Naive thymus-derived CD4-positive, alpha-beta T cell (primary cell): ENCODE data around the gene FFAR4. TPM values are rescaled to one million over a fixed set of nuclear protein-coding genes. Genes with fewer than 3 reads are reported as not detected.

Experiments
- ATAC-seq: fragments of 150-1000 bp; cut with Tn5 transposase; 2 replicates; pipeline ENCODE4 v1.10.0; 2021; ENCODE audit warnings: mild to moderate bottlenecking, moderate library complexity
- CTCF ChIA-PET: fragments of 350-600 bp; sonication (Branson Sonifier 250); formaldehyde crosslinking; loops from one replicate; lab custom pipeline; 2021; ENCODE audit warnings: antibody characterized with exemption; lab: Charles Lee
- POLR2A ChIA-PET: fragments of 350-600 bp; sonication (Branson Sonifier 250); formaldehyde crosslinking; loops from one replicate; lab custom pipeline; 2021; ENCODE audit warnings: antibody characterized with exemption, inconsistent platforms; lab: Charles Lee
- DNase-seq, 9 donors: peaks; one replicate each; pipeline versions ENCODE4 v3.0.0 to v3.0.0-alpha.2; 2020 to 2022; ENCODE audit warnings: mixed read lengths in 1 of 9
- H3K27ac ChIP-seq: one replicate; pipeline ENCODE4 v1.7.0; 2013; ENCODE audit warnings: mild to moderate bottlenecking, low read depth, low read length, moderate library complexity
- H3K27me3 ChIP-seq, 2 donors: one replicate each; pipeline ENCODE4 v1.7.0; 2013; ENCODE audit warnings: low read length in 2 of 2, mild to moderate bottlenecking in 2 of 2, moderate library complexity in 2 of 2; ENCODE audit not compliant: control insufficient read depth in 2 of 2, insufficient read depth in 2 of 2
- H3K36me3 ChIP-seq, 3 experiments: 1 replicate in 2 of 3; 2 replicates in 1 of 3; pipeline ENCODE4 v1.7.0; 2013; ENCODE audit warnings: low read length in 3 of 3, mild to moderate bottlenecking in 3 of 3, moderate library complexity in 1 of 3; ENCODE audit not compliant: insufficient read depth in 3 of 3, control insufficient read depth in 2 of 3
- H3K4me1 ChIP-seq, 2 donors: one replicate each; pipeline ENCODE4 v1.7.0; 2013; ENCODE audit warnings: low read length in 2 of 2, mild to moderate bottlenecking in 2 of 2, moderate library complexity in 1 of 2; ENCODE audit not compliant: control insufficient read depth in 2 of 2, insufficient read depth in 2 of 2
- H3K4me3 ChIP-seq: 2 replicates; pipeline ENCODE4 v1.7.0; 2013; ENCODE audit warnings: mild to moderate bottlenecking, low read length
- H3K9me3 ChIP-seq, 3 experiments: 1 replicate in 2 of 3; 2 replicates in 1 of 3; pipeline ENCODE4 v1.7.0; 2013; ENCODE audit warnings: low read length in 3 of 3; ENCODE audit not compliant: control insufficient read depth in 2 of 3
- H3K27ac Mint-ChIP-seq, 9 donors: one replicate each; pipeline ENCODE4 v1.8.0; 2020 to 2022; ENCODE audit warnings: mixed read lengths in 9 of 9, mild to moderate bottlenecking in 8 of 9, moderate library complexity in 5 of 9, inconsistent platforms in 2 of 9
- H3K27me3 Mint-ChIP-seq, 5 donors: one replicate each; pipeline ENCODE4 v1.8.0; 2021 to 2022; ENCODE audit warnings: mixed read lengths in 5 of 5, mild to moderate bottlenecking in 1 of 5
- H3K36me3 Mint-ChIP-seq, 5 donors: one replicate each; pipeline ENCODE4 v1.8.0; 2020 to 2022; ENCODE audit warnings: mixed read lengths in 5 of 5, mild to moderate bottlenecking in 3 of 5, inconsistent platforms in 1 of 5
- H3K4me1 Mint-ChIP-seq, 7 donors: one replicate each; pipeline ENCODE4 v1.8.0; 2020 to 2022; ENCODE audit warnings: mixed read lengths in 7 of 7, mild to moderate bottlenecking in 3 of 7, inconsistent platforms in 1 of 7
- H3K4me3 Mint-ChIP-seq, 10 donors: one replicate each; pipeline ENCODE4 v1.8.0; 2020 to 2022; ENCODE audit warnings: mild to moderate bottlenecking in 10 of 10, mixed read lengths in 10 of 10, moderate library complexity in 6 of 10, inconsistent platforms in 2 of 10
- H3K9me3 Mint-ChIP-seq, 11 donors: one replicate each; pipeline ENCODE4 v1.8.0; 2020 to 2022; ENCODE audit warnings: mixed read lengths in 11 of 11, mild to moderate bottlenecking in 4 of 11, inconsistent platforms in 1 of 11, moderate library complexity in 1 of 11
- intact Hi-C, 2 donors: fragments of 100-400 bp; cut with micrococcal nuclease; formaldehyde crosslinking; loops; one replicate each; pipeline ENCODE4 v1.15.1; 2023
- polyA plus RNA-seq, 2 donors: library from polyadenylated mRNA; unstranded; fragments of 300-500 nt; fragmentation: Illumina TruSeq; gene quantifications; one replicate each; pipeline ENCODE4 v1.2.3, GENCODE V29; 2021
- total RNA-seq, 6 experiments: library from RNA in 5 of 6; stranded (reverse) in 5 of 6; gene quantifications; 1 replicate in 5 of 6; 2 replicates in 1 of 6; pipeline ENCODE4 v1.2.3 and lab custom pipeline; 2021 to 2026

Gene FFAR4
- total and polyA plus RNA-seq, 7 experiments from 2014 or later = not detected

DNA sequence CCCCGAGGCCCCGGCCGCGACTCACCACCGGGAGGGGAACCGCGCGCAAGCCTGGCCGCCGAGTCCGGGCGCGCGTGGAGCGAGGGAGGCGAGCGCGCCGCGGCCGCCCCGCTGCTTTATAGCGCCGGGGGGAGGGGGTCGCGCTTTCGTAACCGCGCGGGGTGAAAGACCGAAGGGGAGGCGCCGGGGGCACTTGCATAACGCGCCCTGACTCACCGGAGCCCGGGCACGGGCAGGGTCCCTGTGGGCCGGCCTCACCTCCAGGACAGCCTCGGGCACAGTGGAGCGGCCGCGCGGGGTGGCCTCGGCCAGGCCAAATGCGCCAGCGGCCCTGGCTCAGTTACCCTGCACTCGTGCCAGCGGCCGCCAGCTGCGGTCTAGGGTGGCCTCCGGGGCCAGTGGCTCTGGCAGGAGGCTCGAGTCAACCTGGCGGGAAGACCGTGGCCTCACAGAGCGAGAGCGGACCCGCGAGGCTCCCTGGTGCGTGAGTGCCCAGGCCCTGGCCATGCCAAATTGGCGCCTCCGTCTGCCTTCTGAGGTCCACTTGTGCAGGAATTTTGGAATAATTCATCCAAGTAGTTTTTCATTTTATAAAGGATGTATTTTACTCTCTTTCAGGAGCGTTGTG is 34.8 kb downstream of the FFAR4 start, which contains the start of gene RBP4:
TSS of gene RBP4 (minus strand) at position 90 of the 628 bp plus-strand sequence. CDS start 207 bp downstream, outside the sequence.
- CTCF ChIA-PET = no interaction called here
- H3K27me3 ChIP-seq = no peaks in the 10 kb centered on the region
- POLR2A ChIA-PET = no interaction called here
- H3K36me3 ChIP-seq = no peaks in the 10 kb centered on the region
- no peaks in the 10 kb centered on the region for H3K4me1 ChIP-seq
- no peak within 1 kb of the TSS for H3K4me3 ChIP-seq
- intact Hi-C loops = no loop called here
- H3K36me3 Mint-ChIP-seq = no peaks in the 10 kb centered on the region
- peaks cover 40 to 64% (median 53%) of the 10 kb centered on the region in 5 donors for H3K27me3 Mint-ChIP-seq
- H3K9me3 Mint-ChIP-seq = peaks cover 0 to 4% (median 0%) of the 10 kb centered on the region in 11 donors
- no peaks in the 10 kb centered on the region for H3K9me3 ChIP-seq
- peak within 1 kb of the TSS in 1 of 10 donors; percentile 27 for H3K4me3 Mint-ChIP-seq
- H3K27ac Mint-ChIP-seq = no peak within 1 kb of the TSS
- H3K4me1 Mint-ChIP-seq = peaks cover 0 to 12% (median 3%) of the 10 kb centered on the region in 7 donors
- no peak for ATAC-seq
- DNase-seq = no peak
- no peak within 1 kb of the TSS for H3K27ac ChIP-seq

DNA sequence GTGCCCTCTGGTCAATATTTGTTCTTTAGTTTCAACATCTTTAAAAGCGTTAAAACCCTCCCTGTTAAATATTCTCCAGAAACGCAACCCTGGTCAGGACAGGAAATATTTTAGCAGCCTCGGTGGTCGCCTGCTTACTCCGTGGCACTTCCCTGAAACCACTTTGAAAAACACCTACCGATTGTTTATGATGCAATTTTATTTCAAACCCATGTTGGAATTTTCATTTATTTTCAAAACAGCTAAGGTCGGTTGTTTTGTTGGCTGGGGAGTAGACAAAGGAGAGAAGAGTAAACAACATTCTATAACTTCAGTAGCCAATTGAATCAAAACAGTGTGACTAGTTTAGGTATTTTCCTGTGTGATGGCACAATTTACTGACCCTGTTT is 35.3 kb downstream of the FFAR4 start:
- intact Hi-C loops = no loop called here
- CTCF ChIA-PET = no interaction called here
- Histone ChIP-seq H3K4me1 (no peaks in the 10 kb centered on the region), H3K27me3 (no peaks in the 10 kb centered on the region), H3K27ac (no peak overlapping the region), H3K9me3 (no peaks in the 10 kb centered on the region), H3K4me3 (no peak overlapping the region), H3K36me3 (no peaks in the 10 kb centered on the region)
- no peak overlapping the region for H3K27ac Mint-ChIP-seq
- H3K36me3 Mint-ChIP-seq = no peaks in the 10 kb centered on the region
- ATAC-seq (no peak), DNase-seq (no peak)
- H3K4me3 Mint-ChIP-seq = peak overlapping the region in 1 of 10 donors; percentile 27
- H3K27me3 Mint-ChIP-seq = peaks cover 40 to 69% (median 57%) of the 10 kb centered on the region in 5 donors
- POLR2A ChIA-PET = no interaction called here
- H3K4me1 Mint-ChIP-seq = peaks cover 0 to 12% (median 3%) of the 10 kb centered on the region in 7 donors
- peaks cover 0 to 9% (median 0%) of the 10 kb centered on the region in 11 donors for H3K9me3 Mint-ChIP-seq

DNA sequence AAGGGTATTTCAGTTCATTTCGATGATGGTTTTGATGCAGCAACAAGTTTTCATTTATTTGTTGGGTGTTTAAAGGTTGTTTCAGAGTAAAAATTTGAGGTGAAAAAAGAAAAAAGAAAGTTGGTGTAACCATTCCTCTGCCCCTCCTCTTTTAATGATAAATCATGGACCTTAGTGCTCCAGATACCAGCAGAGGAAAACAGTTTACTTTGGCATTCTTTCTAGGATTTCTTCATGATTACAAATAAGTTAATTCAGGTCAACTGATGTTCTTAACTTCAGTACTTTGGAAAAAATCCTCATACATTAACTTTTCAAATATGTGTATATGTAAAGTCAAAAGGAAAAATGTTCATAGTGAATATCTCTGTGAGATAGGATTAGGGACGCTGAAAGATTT is 36.6 kb downstream of the FFAR4 start:
- H3K27ac ChIP-seq = no peak overlapping the region
- ChIA-PET CTCF (no interaction called here), POLR2A (no interaction called here)
- H3K4me3 Mint-ChIP-seq = no peak overlapping the region
- DNase-seq (no peak), ATAC-seq (no peak)
- peaks cover 0 to 21% (median 4%) of the 10 kb centered on the region in 11 donors for H3K9me3 Mint-ChIP-seq
- H3K36me3 ChIP-seq = no peaks in the 10 kb centered on the region
- H3K4me1 ChIP-seq = no peaks in the 10 kb centered on the region
- no peaks in the 10 kb centered on the region for H3K36me3 Mint-ChIP-seq
- intact Hi-C loops = no loop called here
- H3K27me3 Mint-ChIP-seq = peaks cover 47 to 67% (median 59%) of the 10 kb centered on the region in 5 donors
- no peak overlapping the region for H3K27ac Mint-ChIP-seq
- no peaks in the 10 kb centered on the region for H3K27me3 ChIP-seq
- peaks cover 0 to 12% (median 3%) of the 10 kb centered on the region in 7 donors for H3K4me1 Mint-ChIP-seq
- H3K9me3 ChIP-seq = no peaks in the 10 kb centered on the region
- H3K4me3 ChIP-seq = no peak overlapping the region

DNA sequence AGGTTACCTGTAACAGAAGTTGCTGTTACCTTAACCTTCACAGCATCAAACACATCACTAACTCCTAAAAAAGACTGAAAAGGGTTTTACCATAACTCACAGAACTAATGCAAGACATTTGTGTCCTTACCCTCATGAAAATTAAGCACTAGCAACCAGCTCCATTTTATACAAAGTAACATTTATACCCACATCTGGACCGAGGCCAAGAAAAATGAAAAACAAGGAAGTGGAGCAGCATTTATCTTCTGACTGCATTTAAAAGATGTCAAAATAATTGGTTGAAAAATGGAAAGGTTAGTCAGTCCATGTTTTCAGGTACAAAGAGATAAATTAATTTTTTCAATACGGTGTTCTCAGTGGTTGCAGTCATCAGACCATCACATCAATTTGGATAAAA is 37.7 kb downstream of the FFAR4 start:
- peaks cover 0 to 12% (median 3%) of the 10 kb centered on the region in 7 donors for H3K4me1 Mint-ChIP-seq
- Histone ChIP-seq H3K27ac (no peak overlapping the region), H3K27me3 (no peaks in the 10 kb centered on the region), H3K4me1 (no peaks in the 10 kb centered on the region), H3K9me3 (no peaks in the 10 kb centered on the region), H3K36me3 (no peaks in the 10 kb centered on the region), H3K4me3 (no peak overlapping the region)
- CTCF ChIA-PET = no interaction called here
- POLR2A ChIA-PET = no interaction called here
- DNase-seq (no peak), ATAC-seq (no peak)
- peaks cover 0 to 31% (median 4%) of the 10 kb centered on the region in 11 donors for H3K9me3 Mint-ChIP-seq
- intact Hi-C loops = no loop called here
- H3K27ac Mint-ChIP-seq = no peak overlapping the region
- no peak overlapping the region for H3K4me3 Mint-ChIP-seq
- no peaks in the 10 kb centered on the region for H3K36me3 Mint-ChIP-seq
- peaks cover 51 to 68% (median 61%) of the 10 kb centered on the region in 5 donors for H3K27me3 Mint-ChIP-seq

DNA sequence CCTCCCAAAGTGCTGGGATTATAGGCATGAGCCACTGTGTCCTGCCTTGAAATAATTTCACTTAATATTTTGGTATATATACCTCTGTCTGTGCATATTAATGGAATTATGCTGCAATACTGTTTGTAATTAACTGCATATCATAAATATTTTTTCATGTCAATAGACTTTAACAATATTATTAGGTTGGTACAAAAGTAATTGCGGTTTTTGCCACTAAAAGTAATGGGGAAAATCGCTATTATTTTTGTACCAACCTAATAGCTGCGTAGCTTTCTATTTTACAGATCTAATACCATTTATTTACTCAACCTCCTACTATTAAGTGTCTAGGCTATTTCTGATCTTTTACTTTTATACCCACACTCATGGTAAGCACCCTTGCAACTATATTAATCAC is 42.0 kb downstream of the FFAR4 start:
- no peaks in the 10 kb centered on the region for H3K36me3 ChIP-seq
- H3K27me3 ChIP-seq = no peaks in the 10 kb centered on the region
- H3K4me3 ChIP-seq = no peak overlapping the region
- Mint-ChIP-seq H3K27ac (no peak overlapping the region), H3K36me3 (no peaks in the 10 kb centered on the region), H3K4me1 (no peaks in the 10 kb centered on the region), H3K4me3 (no peak overlapping the region), H3K9me3 (peaks cover 0 to 32% (median 4%) of the 10 kb centered on the region in 11 donors), H3K27me3 (peaks cover 22 to 47% (median 31%) of the 10 kb centered on the region in 5 donors)
- H3K27ac ChIP-seq = no peak overlapping the region
- ATAC-seq = no peak
- H3K9me3 ChIP-seq = no peaks in the 10 kb centered on the region
- CTCF ChIA-PET = no interaction called here
- no peaks in the 10 kb centered on the region for H3K4me1 ChIP-seq
- intact Hi-C loops = no loop called here
- POLR2A ChIA-PET = no interaction called here
- DNase-seq = no peak

DNA sequence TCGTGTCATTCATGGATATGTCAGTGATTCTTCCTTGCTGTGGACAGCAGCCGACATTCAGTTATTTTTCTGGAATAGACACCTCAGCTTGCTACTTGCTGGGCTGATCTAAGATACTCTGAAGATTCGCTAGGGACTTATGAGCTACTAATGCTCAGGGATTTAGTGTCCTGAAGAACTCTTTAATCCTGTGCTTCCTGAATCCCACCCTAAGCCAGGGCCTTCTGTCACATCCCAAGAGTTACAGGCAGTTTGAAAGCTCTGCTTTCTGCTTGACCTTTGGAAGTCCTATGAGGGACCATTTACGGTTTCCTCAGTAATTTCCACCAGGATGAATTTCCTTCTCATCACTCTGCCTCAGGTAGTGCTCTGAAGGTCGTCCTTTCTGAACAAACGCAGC is 45.8 kb downstream of the FFAR4 start, which contains the start of gene PDE6C:
TSS of gene PDE6C (plus strand) at position 227 of the 400 bp plus-strand sequence. CDS start 189 bp downstream, outside the sequence.
- intact Hi-C loops = no loop called here
- no peaks in the 10 kb centered on the region for H3K27me3 ChIP-seq
- H3K9me3 Mint-ChIP-seq = peaks cover 0 to 17% (median 2%) of the 10 kb centered on the region in 11 donors
- H3K27ac Mint-ChIP-seq = no peak within 1 kb of the TSS
- no peak within 1 kb of the TSS for H3K4me3 ChIP-seq
- ATAC-seq (no peak), DNase-seq (no peak)
- POLR2A ChIA-PET = no interaction called here
- no peaks in the 10 kb centered on the region for H3K36me3 Mint-ChIP-seq
- CTCF ChIA-PET = no interaction called here
- H3K4me1 ChIP-seq = no peaks in the 10 kb centered on the region
- H3K27me3 Mint-ChIP-seq = peaks cover 0 to 17% (median 11%) of the 10 kb centered on the region in 5 donors
- no peaks in the 10 kb centered on the region for H3K9me3 ChIP-seq
- H3K36me3 ChIP-seq = no peaks in the 10 kb centered on the region
- no peak within 1 kb of the TSS for H3K4me3 Mint-ChIP-seq
- peaks cover 0 to 3% (median 0%) of the 10 kb centered on the region in 7 donors for H3K4me1 Mint-ChIP-seq
- H3K27ac ChIP-seq = no peak within 1 kb of the TSS

DNA sequence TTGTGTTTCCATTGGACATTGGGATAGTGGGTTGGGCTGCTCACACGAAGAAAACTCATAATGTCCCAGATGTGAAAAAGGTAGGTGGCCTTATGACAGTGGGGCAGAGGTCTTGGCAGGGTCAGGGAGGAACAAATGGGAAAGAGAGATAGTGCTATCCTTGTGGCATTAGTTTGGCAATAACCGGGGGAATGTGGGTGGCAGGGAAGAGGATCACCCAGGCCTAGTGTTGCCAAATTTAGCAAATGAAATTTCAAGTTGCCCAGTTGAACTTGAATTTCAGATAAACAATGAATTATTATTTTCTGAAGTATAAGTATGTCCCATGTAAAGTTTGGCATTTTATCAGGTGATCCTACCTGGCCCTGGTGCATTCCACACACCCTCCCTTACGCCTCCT is 46.7 kb downstream of the FFAR4 start:
- Histone ChIP-seq H3K27ac (no peak overlapping the region), H3K27me3 (no peaks in the 10 kb centered on the region), H3K4me1 (no peaks in the 10 kb centered on the region), H3K4me3 (no peak overlapping the region), H3K36me3 (no peaks in the 10 kb centered on the region), H3K9me3 (no peaks in the 10 kb centered on the region)
- H3K4me1 Mint-ChIP-seq = peaks cover 0 to 3% (median 0%) of the 10 kb centered on the region in 7 donors
- H3K36me3 Mint-ChIP-seq = no peaks in the 10 kb centered on the region
- POLR2A ChIA-PET = no interaction called here
- intact Hi-C loops = no loop called here
- no peak overlapping the region for H3K27ac Mint-ChIP-seq
- no peak for ATAC-seq
- no peak for DNase-seq
- peaks cover 0 to 10% (median 0%) of the 10 kb centered on the region in 11 donors for H3K9me3 Mint-ChIP-seq
- H3K27me3 Mint-ChIP-seq = peaks cover 0 to 16% (median 6%) of the 10 kb centered on the region in 5 donors
- H3K4me3 Mint-ChIP-seq = no peak overlapping the region
- CTCF ChIA-PET = no interaction called here
